PFSK-1 (cell line): ENCODE measurements around the gene C14orf119.

Experiments
- POLR2AphosphoS5 ChIP-seq: IDR thresholded peaks from 2 replicates; pipeline ENCODE4 v1.6.1; 2012; ENCODE audit warnings: low read depth, mild to moderate bottlenecking, control low read depth, low read length, moderate library complexity
- REST ChIP-seq, 2 experiments: IDR thresholded peaks; 2 replicates each; pipeline versions ENCODE4 v1.6.1 to v1.8.0; 2011 to 2012; ENCODE audit warnings: low read depth in 2 of 2, low read length in 2 of 2, control low read depth in 1 of 2, inconsistent platforms in 1 of 2, mild to moderate bottlenecking in 1 of 2, moderate library complexity in 1 of 2; ENCODE audit not compliant: insufficient read depth in 1 of 2

- TF ChIP-seq REST (IDR thresholded peaks at IDR 0.05; ENCODE audit: insufficient read depth in 1 of 2, low read depth in 2 of 2, low read length in 2 of 2) (no peak), POLR2AphosphoS5 (no peak)
Observed at GRCh38 chr14:23130871-23131270, 35.6 kb downstream of the C14orf119 start.
